Fibroblast of peridontal ligament (primary cell): ENCODE results near the gene SAMD1.

Source experiments
- DNase-seq: peaks from one replicate; pipeline ENCODE4 v3.0.0-alpha.2; 2010; ENCODE audit errors: extremely low read depth

Gene SAMD1

DNA sequence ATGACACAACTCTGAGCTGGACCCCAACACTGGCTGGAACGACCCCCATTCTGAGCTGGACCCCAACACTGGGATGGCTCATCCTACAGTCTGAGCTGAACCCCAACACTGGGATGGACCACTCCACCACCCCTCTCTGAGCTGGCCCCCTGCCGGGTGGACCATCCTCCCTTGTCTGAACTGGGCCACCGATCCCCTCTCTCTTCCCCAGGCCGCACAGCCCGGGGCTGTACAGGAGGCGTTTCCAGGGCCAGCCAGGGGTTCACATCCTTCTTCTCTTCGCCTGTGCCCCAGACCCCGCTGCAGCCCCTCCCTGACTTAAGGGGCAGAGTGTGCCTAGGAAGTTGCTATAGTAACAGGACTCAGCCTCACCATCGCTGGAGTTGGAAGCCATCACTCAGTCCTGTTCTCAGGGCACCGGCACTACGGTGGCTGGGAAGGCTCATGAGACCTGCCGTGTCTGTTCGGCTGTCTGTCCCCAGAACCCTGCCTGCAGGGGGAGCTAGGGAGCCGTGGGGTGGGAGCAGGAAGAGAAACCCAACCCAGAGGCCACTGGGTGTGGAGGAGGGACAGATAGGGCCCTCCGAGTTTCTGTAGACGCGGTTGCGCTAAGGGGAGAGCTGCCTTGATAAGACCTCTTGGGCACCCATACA, 23.3 kb upstream of the SAMD1 start:
- DNase-seq, result no peak

DNA sequence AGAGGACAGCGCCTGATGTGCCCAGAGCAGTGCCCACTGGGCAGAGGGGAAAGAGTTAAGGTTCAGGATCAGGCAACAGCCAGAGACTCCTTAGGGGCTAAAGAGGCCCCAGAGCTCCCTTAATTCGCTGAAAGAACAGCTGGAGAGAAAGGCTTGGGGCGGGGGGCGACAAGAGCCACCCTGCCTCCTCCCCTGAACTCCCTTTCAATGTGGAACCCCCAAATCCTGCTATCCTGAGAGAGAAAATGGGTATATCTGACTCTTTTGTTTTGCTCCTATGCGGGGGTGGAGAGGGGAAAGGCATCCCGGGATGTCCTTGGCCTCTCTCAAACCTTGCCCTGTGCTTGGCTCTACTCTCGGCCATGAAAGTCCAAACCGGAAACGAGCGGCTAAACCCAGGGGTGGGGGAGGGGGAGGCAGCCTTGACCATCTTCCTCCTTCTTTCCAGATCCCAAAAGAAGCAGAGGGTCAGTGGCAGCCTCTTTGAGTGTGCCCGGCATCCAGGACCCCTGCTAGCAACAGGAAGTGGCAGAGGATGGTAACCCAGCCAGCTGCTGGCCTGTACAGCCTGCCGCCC, 22.3 kb upstream of the SAMD1 start:
- DNase-seq, result peak; percentile 19

DNA sequence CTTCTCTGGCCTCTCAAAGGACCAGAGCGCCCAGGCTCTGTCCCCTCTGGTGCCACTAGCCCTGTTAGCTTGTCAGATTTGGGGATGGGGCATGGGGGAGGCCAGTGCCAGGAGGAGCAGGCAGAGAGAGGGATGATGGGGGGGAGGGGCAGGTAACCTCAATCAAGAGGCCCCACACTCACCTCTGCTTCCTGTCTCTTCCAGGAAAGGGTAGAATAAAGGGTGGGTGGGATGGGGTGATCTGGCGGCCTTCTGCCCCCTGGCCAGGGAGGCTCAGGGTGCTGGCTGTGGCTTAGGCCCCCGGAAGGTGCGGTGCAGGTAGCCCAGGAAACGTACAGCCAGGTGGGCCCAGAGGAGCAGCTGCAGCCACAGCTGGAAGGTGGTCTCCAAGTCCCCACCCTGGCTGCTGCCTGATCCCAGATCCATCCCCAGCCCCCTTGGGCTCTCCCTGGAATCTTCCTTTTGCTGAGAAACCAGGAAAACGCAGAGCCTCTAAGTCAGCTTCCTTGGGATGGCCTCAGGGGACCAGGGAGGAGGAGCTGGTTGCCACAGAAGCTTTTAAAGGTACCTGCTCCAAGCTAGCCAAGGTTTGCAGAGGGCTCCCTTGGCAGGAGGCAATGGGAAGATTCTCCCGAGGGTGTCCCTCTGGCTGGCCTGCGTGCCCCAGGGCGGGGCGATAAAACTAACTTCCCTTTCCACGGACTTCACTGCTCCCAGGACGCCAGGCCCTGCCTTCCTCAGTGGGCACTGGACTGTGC, 21.7 kb upstream of the SAMD1 start:
- DNase-seq, result peak; percentile 29

DNA sequence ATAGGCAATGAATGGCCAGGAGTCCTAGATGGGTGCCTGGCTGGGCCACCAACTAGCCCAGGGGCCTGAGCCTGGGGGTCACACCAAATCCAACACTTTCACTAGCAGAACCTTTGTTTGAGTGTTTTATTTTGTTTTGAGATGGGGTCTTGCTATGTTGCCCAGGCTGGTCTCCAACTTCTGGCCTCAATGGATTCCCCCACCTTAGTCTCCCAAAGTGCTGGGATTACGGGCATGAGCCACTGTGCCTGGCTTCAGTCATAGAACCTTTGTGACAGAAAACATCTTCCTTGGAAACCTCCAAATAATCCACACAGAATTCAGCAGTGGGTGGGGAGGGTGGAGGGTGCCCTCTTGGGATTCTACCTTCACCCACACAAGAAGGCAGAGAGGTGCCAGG, 20.9 kb upstream of the SAMD1 start:
- DNase-seq, result no peak

DNA sequence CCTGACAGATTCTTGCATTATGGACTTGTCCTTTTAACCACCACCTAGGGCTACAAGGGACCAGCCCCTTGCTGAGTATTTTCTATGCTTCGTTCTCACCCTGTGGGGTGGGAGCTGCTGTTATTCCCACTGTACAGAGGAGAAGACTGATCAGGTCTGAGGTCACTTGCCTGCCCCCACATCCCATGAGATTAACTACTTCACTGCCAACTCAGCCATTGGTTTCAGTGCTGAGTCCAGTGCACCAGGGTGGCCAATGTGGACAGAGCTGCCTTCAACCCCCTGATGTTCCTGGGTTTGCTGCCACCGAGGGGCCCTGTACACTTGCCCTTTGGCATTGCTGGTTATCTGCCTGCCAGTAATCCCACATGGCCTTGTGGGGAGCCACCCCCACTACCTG, 20.1 kb upstream of the SAMD1 start:
- no peak for DNase-seq

DNA sequence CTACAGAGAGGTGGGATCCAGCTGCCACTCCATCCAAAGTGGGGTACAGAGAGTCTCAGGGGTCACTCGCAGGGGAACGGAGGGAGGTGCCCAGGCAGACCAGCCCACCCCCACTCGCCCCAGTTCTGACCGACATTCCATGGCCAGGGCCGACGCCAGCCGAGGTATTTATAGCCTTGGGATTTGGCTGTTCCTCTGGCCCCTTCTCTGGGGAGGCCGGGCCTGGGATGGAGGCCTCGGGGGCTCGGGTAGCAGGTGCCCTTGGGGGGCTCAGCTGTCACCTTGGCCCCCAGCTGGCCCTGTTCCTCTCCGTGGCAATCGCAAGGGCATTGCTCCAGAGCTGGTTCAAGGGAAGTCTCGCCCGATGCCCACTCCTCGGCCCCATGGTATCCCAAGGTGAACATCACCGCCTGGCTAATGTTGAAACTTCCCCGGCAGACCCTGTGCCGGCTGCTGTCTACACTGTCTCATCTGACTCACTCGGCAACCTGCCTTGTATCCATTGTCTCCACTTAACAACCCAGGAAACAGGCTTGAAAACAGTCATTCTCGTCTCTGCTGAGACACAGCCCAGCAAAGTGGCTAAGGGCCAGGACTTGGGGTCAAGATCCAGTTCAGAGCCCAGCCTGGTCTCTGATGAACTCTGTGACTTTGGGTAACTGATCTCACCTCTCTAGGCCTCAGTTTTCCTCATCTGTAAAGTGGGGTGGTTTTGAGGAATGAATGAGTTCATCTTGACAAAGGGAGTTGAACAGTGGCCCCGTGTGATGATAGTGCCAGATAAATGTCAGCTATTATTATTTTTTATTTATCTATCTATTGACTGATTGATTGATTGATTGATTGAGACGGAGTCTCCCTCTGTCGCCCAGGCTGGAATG, 17.3 kb upstream of the SAMD1 start:
- no peak for DNase-seq

DNA sequence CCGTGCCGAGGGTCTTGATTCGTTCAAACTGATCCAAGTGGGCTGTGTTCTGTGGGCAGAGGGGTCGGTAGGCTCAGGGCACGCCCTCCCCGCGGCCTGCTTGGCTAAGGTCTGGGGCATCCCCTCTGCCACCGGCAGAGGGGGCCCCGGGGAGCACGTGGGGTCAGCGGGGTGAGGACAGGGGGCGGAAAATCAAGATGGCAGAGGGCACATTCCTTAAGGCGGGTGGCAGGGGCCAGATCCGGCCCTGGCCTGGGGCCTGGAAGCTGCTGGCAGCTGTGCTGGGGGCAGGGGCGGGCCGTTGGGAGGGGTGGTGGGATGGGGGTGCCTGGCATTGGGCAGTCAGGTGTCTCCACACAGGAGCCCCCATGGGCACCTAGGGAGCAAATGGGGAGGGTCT, 16.3 kb upstream of the SAMD1 start:
- no peak for DNase-seq

DNA sequence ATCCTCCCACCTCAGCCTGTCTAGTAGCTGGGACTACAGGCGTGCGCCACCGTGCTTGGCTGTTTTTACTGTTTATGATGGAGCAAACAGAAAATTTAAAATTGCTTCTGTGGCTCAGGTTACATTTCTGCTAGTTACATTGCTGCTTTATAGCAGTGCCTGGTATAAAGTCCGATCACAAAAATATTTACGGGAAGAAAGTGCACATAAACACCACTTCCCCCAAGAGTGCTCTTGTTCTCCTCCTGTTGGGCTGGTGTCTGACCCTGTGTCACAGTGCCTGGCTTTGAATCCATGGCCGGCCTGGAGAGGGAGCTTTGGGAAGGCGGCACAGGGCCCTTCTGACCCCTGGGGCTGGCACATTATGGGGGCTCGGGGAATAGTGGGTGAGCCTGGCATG, 15.1 kb upstream of the SAMD1 start:
- no peak for DNase-seq

DNA sequence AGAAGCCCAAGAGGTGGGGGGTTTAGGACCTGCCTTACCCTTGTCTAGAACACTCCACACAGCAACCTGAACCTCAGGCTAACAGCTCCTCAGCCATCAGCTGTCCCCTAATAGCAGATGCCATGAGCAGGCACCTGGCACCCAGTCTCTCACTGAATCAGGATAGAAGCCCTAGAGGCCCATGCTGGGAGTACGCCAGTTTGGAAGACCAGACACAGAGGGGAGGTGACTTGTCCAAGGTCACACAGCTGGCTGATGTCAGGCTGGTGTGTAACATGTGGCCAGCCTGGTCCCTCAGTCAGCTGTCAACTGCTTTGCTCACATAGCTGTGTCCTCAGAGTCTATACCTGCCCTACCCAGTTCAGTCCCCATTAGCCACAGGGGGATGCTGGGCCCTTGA, 12.8 kb upstream of the SAMD1 start:
- DNase-seq, result no peak

DNA sequence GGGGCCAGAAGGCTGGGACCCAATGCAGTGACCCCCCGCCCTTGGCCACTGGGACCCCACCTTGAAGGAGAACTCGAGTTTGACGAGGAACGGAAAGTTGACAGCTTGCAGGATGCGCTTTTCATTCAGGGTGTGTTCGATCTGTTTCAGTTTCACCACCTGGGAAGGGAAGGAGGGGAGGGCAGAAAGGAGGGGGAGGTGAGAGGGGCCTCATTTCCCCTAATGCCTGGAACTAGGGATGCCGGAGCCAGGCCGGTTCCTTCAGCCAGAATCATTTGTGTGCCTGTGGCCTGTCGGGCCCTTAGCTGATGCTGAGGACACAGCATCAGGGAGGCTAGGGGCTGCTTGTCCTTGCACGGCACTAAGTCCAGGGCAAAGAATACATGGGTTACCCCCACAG, 12.2 kb upstream of the SAMD1 start:
- no peak for DNase-seq

DNA sequence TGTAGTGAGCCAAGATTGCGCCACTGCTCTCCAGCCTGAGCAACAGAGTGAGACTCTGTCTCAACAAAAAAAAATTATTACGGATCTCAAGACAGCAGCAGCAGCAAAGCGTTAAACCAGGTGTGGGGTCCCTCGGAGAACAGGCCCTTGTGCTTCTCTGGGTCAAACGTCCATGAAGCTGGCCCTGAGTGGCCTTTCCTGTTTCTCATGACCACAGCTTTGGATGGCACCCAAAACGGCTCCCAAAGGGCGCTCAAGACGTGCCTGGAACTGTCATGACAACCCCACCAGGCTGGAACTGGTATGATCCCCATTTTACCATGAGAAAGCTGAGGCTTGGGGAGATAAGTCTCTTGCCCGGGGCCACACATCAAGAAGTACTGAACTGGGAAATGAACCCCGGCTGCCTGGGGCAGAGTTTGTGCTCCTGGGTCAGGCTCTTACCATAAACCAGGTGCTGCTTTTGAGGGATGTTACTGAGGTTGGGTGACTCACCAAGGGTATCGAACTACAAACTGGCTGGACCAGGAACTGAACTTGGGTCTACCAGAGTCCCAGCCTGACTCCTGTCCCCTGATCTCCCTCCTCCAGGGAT, 11.6 kb upstream of the SAMD1 start:
- no peak for DNase-seq

DNA sequence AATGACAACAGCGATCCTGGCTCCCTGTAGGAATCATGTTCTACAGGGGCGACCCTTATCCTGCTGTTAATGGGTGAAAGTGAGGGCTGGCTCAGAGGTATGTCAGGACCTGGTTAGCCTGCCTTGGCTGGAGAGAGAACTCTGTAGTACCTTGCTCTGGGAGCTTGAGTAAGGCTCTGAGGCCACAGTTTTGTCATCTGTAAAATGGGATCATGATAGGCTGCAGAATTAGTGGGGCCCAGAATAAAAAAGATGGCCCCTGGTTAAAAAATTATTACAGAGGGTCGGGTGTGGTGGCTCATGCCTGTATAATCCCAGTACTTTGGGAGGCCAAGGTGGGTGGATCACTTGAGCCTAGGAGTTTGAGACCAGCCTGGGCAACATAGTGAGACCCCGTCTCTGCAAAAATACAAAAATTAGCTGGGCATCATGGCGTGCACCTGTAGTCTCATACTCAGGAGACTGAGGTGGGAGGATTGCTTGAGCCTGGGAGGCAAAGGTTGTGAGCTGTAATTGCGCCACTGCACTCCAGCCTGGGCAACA, 10.5 kb upstream of the SAMD1 start:
- DNase-seq, result no peak

DNA sequence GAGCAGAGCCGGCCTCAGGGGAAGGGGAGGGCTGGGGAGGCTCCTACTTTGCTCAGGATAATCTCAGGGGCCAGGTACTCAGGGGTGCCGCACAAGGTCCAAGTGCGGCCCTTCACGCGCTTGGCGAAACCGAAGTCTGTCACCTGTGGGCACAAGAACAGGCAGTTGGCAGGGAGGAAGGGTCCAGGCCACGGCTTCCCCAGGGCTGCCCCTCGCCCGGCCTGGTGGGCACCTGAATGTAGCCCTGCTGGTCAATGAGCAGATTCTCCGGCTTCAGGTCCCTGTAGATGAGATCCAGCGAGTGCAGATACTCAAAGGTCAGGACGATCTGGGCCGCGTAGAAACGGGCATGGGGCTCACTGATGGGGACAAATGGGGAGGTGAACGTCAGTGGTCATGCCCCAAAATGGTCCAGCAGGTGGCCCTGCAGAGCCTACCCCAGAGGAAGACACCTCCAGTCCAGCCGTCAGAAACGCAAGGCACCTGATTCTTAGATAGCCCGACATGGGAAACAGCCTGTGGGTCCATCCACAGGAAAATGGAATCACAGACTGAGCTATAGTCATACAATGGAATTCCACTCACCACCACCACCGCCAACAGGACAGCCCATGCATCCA, 7.1 kb upstream of the SAMD1 start:
- no peak for DNase-seq

DNA sequence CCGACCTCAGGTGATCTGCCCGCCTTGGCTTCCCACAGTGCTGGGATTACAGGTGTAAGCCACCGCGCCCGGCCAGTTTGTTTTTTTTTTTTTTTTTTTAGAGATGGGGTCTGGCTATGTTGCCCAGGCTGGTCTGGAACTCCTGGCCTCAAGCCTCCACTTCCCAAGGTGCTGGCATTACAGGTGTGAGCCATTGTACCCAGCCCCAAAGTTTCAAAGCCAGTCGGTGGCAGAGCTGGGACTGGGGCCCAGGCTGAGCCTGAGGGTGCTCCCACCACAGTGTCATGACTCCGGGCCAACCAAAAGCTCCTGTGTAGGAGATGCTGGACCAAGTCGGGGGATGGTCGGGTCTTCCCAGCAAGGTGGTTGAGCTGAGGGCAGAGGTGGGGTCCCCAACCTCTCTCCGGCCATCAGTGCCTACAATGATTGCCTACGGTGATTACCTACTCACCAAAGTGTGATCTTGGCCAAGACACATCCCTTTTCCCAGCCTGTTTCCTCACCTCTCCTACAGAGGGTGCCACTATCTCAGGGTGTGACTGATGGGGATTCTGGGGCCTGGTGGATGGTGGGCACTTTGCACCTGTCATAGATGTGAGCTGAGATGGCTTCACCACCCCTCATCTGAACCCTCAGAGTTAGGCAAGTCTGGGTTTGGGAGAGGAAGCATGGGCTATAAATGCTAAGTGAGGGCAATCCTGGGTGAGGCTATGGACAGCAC, 5.9 kb upstream of the SAMD1 start:
- no peak for DNase-seq

DNA sequence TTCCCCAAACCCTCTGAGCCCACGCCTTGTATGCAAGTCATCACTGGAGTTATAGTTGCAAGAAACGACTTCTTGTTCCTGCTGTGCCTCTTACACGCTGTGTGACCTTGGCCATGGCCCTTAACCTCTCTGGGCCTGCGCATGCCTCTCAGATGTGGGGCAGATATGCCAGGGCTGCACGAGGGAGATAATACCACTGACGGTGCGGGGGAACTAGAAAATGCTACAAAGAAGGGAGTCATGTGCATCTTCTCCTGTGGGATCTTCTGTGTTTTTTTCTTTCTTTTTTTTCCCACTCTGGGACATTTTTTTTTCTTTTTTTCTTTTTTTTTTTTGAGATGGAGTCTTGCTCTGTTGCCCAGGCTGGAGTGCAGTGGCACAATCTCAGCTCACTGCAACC, 4.3 kb upstream of the SAMD1 start:
- DNase-seq, result no peak

DNA sequence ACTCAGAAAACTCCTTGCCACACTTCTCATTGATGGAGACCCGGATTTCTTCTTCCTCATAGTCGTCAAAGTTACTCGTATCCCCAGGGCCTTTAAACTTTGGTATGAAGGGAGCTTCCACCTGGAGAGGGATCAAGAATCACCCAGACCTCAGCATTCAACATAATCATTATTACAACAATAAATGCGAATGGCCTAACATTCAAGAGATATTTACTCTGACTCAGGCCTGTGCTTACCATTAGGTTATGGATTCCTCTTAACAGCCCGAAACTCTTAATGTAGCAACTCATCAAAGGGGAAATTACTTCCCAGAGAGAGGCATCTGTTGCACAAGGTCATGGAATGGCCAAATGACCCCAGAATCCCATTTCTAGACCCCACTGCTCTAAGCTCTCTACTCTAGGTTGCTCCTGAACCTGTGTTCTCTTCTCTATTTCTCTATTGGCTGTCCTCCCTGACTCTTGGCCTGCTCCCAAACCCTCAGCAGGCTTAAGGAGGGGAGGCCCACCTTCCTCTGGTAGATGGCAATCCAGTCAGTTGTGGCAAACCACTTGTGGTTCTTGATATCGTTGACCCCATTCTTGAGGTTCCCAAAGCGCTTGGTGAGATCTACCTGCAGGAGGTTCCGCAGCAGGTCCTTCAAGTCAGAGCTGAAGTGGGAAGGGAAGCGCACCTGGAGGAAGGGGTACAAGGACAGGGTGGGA, 2.7 kb upstream of the SAMD1 start:
- no peak for DNase-seq

DNA sequence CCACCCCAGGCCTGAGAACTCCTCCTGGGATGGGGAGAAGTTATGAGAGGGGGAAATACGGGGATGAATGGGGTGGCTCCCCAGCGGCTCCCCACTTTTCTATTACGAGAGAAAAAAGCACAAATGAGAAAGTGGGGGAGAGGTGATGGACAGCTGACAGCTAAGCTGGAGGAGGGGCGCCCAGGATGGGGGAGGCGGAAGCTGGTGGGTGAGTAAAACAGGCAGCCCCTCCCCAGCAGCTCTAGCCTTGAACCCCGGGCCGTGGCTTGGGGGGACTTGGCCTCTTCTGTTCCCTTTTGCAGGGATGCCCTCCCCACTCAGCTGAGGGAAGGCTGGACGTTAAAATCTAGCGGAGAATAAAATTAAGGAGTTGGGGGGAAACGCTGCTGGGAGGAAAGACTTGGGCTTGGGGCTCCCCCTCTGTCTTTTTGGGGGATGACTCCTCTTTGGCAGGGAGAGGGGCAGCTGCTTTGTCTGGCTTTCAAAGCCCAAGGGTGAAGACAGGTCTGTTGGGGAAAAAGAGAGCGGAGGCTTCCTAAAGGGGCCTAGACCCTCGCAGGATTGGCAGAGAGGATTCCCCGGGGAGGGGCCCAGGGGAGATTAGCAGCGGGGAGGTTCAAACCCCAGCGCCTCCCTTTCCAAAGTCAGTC, 1.4 kb upstream of the SAMD1 start:
- no peak for DNase-seq

DNA sequence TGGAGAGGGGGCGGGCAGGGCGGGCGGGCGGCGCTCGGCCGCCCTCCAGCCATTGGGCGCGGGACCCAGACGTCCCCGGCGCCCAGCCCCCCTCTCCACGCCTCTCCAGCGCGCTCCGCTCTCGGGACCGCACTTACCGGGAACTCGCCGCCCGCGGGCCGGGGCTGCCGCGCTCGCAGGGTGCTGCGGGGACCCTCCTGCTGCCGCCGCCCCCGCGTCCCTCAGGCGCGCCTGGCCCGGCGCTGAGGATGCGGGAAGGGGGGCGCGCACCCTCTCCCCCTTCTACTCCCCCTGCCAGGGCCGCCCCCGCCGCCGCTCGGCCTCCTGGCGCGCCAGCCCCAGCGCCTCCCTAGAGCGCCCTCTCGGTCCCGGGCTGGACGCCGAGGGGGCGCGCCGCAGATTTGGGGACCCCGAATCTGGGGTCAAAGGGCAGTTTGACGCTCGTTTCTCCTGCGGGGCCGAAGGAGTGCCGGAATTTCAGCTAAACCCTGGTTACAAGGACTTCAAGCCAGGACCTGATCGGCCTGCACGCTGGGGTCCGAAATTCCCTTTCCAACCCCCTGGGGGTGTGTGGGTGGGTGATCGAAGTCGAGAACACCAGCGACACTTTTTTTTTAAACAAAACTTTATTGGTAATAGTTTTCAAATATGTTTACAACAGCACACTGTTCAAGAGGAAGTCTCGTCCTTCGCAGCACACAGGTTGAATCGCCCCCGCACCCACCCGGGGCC, 696 bp upstream of the SAMD1 start:
- DNase-seq, result peak; percentile 54
